ENCODE data around the gene SNPH.
A peak's percentile ranks its signal among the peaks of the same experiment; 100 is the strongest.

The SNPH gene

DNA sequence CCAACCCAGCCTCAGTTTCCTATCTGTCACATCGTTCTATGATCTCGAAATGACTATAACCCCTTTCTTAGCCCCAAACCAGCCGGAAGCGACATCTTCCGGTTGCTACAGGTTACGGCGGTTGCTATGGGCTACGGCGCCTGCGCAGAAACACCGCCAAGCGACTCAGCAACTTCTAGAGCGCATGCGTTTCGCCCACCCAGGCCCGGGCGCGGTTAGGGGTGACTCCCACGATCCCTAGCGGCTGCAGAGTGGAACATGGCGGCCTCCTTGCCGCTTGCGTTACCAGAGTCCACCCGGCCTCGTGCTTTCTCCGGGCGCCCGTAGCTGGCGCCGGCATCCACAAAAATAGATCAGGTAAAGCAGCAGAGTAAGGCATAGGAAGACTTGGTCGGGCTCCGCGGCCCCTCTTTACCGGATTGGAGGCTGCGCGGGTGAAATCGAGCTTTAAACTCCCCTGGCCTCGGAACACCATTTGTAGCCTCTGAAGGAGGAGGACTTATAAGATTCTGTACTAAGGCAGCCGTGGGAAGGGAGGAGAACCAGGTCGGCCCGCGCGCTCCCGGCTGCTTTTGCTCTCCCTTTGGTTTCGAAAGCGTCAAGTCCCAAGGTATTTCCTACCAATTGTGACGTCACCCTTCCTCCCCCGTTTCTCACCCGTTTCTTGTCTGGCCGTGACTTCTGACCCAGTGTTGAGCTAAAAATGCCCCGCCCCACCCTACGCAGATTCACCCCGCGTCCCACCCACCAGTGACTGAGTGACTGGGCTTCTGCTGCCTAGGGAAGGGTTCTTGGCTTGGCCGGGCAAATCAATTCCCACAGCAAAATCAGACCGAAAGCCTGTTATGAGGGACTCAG lies 59.3 kb downstream of the SNPH start:
- peak; percentile 97 to 99 for DNase-seq

DNA sequence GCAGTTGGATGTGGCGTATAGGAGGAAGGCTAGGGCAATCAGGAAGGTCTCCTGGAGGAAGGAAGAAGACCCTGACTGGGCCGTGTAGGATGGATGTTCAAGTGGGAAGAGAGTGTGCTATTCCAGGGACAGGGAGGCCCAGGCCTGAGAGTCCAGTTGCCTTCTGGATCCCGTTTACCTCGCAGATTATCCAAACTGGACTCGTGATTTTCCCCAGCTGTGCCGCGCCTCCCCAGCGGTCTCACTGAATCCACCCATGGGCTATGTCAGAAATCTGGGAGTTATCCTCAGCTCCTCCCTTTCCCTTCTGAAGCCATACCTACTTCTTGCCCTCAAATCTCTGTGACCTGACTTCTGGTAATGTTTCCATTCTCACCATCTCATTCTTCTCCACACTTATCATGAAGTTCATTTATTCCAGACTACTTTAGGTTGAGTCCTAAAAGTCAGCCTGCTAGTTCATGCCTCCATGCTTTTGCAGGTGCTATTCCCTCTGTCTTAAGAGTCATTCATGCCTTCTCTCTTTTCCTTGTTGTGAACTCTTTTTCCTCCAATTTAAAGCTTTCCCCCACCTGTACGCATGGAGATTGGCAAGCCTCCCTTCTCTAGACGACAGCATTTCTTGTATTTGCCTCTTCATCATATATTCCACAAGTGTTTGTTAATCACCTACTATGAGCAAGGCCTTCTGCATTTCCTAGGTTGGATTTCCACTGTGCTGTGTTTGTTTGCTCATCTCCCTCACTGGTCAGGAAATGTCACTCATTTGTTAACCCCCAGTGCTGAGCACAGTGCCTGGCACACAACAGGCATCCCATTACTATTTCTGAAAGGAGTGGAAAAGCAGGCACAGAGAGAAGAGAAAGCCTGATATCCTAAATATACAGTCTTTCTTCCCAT lies 60.2 kb downstream of the SNPH start:
- DNase-seq, result peak; percentile 34 to 55

DNA sequence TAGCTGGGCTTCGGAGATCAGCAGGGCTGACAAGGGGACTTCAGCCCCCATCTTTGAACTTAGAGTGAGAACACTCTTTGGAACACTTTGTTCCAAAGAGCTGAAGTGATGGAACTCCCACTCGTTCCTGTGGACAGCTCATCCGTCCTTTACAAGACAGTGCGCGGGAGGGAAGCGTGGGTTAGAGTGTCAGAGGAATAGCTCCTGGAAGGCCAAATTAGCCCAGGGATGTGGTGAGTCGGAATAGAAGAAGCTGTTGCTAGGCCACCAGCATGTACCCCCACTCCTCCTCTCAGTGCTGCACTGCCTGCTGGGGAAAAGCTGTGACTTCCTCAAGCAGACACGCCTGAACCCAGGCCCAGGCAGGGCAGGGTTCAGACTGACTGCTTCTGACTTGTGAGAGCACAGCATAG lies 61.2 kb downstream of the SNPH start:
- DNase-seq, result peak; percentile 90 to 99

DNA sequence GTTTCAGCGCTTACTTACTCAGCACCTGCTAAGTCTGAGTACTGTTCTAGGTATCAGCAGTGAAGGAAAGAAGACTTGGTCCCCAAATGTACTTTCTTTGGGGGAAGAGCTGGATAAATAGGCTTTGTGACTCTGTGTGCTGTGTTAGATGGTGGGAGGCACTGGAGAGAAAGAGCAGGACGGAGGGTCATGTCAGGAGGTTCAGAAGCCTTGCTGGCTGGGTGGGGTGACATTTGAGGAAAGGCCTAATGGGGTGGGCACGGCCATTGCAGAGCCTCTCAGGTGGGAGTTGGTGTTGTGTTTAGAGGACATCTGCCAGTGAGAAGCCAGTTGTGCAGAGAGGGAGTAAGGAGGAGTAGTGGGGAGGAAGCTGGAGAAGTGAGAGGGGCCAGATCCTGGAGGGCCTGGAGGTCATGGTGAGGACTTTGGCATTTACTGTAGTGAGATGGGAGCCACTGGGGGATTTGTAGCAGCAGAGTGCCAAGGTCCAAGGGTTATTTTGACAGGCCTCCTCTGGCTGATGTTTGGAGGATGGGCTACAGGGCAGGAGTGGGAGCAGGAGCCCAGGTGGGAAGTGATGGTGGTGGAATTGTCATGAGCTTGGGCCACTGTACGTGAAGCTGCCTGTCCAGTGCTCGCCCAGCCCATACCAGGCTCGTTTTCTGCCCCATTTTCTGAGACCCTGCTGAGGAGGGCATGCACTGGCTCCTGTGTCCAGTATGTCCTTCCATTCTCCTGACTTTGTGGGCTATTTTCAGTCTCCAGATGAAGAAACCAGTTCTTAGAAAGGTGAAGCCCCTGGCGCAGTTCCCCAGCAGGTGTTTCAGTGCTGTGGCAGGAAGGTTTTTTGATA lies 62.0 kb downstream of the SNPH start:
- DNase-seq, result no peak

DNA sequence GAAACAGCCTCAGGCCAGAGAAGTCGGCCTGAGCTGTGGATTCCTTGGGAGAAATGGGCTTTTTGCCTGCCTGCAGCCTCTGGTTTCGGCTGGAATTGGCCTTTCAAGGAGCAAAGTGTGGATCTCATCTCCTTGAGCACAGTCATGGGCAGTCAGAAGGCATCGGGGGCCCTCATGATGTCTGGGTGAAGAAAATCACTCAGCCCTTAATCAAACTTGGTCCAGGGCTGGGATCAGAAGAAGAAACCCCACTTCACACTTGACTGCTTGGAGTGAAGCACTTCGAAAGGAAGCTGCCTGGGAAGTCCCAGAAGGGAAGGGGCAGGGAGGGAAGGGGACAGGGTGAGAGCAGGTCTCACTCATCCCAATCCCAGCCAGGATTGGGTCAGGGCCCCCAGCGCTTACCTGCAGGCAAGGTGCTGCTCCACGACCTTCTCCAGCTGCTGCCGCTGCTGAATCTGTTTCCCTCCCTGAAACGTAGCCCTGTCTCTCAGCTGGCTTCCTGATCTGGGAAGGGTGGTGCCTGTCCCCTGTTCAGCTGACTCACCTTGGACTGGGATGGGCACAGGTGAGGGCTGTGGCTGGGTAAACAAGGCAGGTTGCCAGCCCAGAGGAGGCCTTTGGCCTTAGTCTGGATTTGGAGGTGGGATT lies 62.7 kb downstream of the SNPH start, which contains the start of gene SDCBP2:
Gene SDCBP2, minus strand, starts transcription at position 460 of the 651 bp plus-strand sequence. CDS start 8,723 bp downstream, outside the sequence.
- no peak for DNase-seq

DNA sequence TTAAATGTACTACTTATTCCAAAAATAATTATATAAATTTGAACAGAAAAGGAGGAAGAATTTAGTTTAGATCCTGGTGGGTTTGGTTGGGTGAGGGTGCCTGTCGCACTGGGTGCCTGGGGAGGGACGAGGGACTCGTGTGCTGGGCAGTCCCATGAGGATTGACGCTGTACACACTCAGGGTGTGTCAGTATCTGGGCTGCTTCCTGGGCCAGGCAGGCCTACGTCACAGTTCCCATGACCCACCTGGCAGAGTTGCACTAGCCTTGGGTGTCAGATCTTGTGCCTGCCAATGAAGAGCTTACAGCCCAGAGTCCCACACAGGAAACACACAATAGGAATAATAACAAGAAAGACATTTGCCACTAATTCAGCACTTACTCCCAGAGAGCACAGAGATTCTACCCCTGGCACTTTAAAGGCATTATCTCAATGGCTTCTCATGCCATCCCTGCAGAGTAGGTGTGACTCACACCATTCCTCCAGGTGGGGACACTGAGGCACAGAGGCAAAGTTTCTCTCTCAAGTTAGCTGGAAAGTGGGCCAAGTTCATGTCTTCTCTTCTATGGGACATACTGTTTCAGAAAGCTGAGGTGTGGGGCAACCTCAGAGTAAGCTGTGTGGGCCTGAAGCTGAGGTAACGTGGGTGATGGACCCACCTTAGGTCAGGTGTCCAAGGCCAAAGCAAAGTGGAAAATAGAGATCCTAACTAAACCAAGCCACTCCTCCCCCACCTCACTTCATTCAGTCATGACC lies 64.2 kb downstream of the SNPH start:
- DNase-seq, result no peak

GRCh38 chr20:1331101-1331500 lies 65.0 kb downstream of the SNPH start:
- no peak for DNase-seq

DNA sequence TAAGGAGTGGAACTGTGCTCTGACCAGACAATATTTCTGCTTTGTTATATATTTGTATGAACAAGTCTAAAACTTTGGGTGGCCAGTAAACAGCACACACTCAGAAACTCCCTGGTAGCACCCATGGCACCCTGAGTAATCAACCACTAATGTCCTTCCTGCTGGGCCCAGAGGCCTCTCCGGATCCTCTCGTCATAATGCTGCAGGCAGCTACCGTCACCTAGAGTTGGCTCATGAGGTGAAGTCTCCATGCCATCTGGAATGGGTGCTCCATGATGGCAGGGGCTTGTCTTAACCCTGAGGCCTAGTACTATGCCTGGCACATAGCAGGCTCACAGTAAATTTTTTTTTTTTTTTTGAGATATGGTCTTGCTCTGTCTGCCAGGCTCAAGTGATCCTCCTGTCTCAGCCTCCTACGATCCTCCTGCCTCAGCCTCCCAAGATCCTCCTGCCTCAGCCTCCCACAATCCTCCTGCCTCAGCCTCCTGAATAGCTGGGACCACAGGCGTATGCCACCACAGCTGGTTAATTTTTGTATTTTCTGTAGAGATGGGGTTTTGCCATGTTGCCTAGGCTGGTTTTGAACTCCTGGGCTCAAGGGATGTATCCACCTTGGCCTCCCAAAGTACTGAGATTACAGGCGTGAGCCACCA lies 65.8 kb downstream of the SNPH start:
- no peak for DNase-seq

DNA sequence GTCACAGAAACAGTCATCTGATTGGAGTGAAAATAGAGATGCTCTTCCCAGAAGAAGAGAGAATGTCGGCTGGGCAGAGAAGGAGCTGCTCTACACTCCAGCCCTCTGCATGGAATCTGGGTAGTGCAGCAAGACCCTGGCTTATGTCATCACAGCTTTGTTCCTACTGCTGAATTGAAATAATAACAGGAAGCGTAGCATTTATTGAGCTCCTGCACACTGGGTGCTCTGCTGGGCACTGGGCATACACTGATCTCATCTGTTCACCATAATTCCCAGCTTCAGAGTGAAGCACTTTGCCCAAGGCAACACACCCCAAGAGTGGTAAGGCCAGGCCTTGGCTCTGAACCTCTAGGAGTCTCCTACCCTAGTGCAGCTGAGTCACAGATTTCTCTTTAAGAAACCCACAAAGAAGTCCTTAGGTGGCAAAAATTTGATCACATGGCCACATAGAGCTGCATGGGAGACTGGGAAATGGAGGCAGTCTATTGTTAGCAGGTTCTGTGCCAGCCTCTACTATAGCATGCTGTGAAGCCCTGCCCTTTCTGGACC lies 66.7 kb downstream of the SNPH start:
- no peak for DNase-seq

- no peak for DNase-seq
Observed at GRCh38 chr20:1333462-1334369, 67.6 kb downstream of the SNPH start.

- no peak for DNase-seq
Observed at GRCh38 chr20:1334370-1334731, 68.3 kb downstream of the SNPH start.

- peak; percentile 41 for DNase-seq
Observed at GRCh38 chr20:1334761-1335160, 68.7 kb downstream of the SNPH start.

GRCh38 chr20:1335961-1336698 lies 70.0 kb downstream of the SNPH start:
- DNase-seq, result no peak

DNA sequence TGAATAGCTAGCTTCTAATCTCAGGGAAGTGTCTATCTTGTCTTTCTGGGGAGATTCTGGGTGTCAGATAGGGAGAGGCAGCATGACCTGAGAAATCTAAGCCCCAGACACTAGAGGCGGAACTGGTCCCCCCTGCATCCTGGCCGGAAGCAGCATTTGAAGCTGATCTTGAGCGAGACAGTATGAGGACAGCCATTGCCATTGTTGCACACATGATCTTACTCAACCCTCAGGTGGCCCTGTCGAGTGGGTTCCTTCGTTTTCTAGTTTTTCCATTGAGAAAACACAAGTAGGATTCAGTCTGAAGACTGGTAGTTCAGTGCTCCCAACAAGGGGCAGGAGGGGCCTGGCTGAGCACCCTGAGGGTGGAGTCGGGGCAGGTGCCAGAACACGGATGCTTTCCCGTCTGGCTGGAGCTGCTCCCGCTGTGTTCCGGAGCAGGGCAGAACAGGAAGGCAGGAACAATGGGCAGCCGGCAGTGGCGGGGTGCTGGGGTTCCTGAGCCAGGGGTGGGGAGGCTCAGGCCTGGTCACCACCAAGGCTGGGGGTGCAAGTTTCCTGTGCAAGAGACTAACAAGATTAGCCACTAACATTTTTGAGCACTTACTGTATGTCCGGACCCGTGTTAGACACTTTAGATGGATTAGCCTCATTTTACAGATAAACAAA lies 70.7 kb downstream of the SNPH start:
- no peak for DNase-seq

DNA sequence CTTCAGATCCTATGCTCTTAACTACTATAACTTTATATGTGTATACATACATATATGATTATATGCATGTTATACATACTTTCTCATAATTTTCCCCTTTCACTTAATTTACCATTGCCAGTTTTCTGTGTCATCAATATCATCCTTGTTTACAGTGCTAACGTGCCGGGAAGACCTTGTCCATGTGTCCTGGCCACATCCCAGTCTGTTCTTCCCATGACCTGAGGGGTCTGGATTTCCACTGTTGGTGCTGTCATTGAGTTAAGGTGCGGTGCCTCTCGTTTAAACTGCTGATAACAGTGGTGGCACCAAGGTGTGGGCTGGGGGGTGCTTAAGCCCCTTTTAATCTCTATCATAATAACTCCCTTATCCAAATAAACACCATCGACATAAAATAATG lies 71.3 kb downstream of the SNPH start:
- no peak for DNase-seq

DNA sequence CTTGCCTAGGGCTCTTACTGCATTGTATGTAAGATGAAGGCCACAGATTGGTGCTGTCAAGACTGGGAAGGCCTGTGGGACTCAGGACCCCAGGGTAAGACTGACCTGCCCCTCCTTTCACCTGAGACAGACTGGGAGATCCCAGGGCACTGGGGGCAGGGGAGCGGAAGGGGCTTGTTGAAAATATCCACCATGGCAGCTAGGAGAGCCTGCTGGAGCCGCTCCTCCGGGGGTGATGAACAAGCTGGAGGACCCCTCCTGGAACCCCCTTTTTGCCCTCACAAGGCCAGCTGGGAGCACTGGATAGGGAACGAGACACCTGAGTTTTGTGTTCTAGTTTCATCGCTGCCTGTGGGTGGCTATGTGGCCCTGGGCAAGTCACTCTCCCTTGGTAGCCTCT lies 72.0 kb downstream of the SNPH start:
- DNase-seq, result no peak

GRCh38 chr20:1338801-1339200 lies 72.7 kb downstream of the SNPH start:
- DNase-seq, result no peak

DNA sequence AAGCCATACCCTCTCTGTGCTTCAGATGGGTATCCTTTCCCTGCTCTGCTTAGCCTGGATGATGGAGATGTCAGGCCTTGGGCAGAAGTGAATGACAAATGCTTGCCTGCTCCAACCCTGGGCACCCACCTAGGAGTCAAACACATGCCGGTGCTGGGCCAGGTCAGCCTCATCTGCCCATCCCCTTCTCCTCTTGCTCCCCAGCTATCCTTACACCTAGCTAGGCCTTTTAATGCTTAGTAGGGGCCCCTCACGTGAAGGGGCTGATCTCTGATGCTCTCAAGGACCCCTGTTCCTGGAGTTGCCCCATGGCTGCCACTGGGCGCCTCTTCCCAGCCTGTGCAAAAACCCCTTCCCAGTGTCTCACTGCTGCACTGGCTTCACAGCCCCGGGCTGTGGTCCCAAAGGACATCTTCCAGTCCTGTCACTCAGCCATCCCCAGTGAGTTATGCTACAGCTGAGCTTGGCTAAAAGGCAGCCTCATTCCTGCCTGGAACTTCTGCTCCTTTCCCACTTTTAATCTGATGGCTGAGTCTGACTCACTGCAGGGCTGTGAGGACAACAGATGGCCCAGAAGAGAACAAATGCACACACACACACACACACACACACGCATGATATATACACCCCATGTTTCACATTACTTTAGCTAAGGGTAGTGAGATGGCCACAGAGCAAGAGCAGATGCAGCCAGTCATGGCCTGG lies 75.6 kb downstream of the SNPH start:
- no peak for DNase-seq
